ENCODE results near the gene INPP5J.

Gene INPP5J

GRCh38 chr22:31100762-31101525 is 21.8 kb upstream of the INPP5J start:
- H3K4me3 ChIP-seq (ENCODE audit: low read length) = no peak overlapping the region
- no peaks in the 10 kb centered on the region for H4K20me1 ChIP-seq (ENCODE audit: control insufficient read depth, insufficient read depth, low read depth, low read length)
- H3K79me2 ChIP-seq (ENCODE audit: control insufficient read depth, low read length) = no peaks in the 10 kb centered on the region
- TF ChIP-seq CTCF (IDR thresholded peaks at IDR 0.05; ENCODE audit: low read depth, low read length, poor library complexity, severe bottlenecking) = no peak
- TF ChIP-seq EZH2phosphoT487 (IDR thresholded peaks at IDR 0.05; ENCODE audit: borderline replicate concordance, low read length) = no peak
- no peaks in the 10 kb centered on the region for H3K4me1 ChIP-seq (ENCODE audit: control insufficient read depth, low read length)
- H3K27ac ChIP-seq (ENCODE audit: low read depth, low read length) = no peak overlapping the region
- no peaks in the 10 kb centered on the region for H3K36me3 ChIP-seq (ENCODE audit: control insufficient read depth, low read length)
- no peaks in the 10 kb centered on the region for H3K9me3 ChIP-seq (ENCODE audit: control insufficient read depth, insufficient read depth, low read length)
- no peak overlapping the region for H3K4me2 ChIP-seq (ENCODE audit: low read length)
- no peaks in the 10 kb centered on the region for H3F3A ChIP-seq (ENCODE audit: control insufficient read depth, insufficient read depth)
- no peaks in the 10 kb centered on the region for H3K9me2 ChIP-seq (replicated peaks; ENCODE audit: control insufficient read depth, low read length)
- H3K27me3 ChIP-seq (ENCODE audit: control insufficient read depth, low read length) = no peaks in the 10 kb centered on the region

GRCh38 chr22:31102441-31103081 is 20.2 kb upstream of the INPP5J start:
- Histone ChIP-seq H3K79me2 (ENCODE audit: control insufficient read depth, low read length) (no peaks in the 10 kb centered on the region), H3K4me3 (ENCODE audit: low read length) (no peak overlapping the region), H4K20me1 (ENCODE audit: control insufficient read depth, insufficient read depth, low read depth, low read length) (no peaks in the 10 kb centered on the region), H3K9me3 (ENCODE audit: control insufficient read depth, insufficient read depth, low read length) (no peaks in the 10 kb centered on the region), H3K4me1 (ENCODE audit: control insufficient read depth, low read length) (peaks cover 7% of the 10 kb centered on the region), H3K4me2 (ENCODE audit: low read length) (no peak overlapping the region), H3K9me2 (replicated peaks; ENCODE audit: control insufficient read depth, low read length) (no peaks in the 10 kb centered on the region), H3K36me3 (ENCODE audit: control insufficient read depth, low read length) (no peaks in the 10 kb centered on the region), H3K27me3 (ENCODE audit: control insufficient read depth, low read length) (0 out of 2 replicates have a peak, but pooled peaks cover 5% of the 10 kb centered on the region), H3F3A (ENCODE audit: control insufficient read depth, insufficient read depth) (no peaks in the 10 kb centered on the region), H3K27ac (ENCODE audit: low read depth, low read length) (no peak overlapping the region)
- no peak for TF ChIP-seq CTCF (IDR thresholded peaks at IDR 0.05; ENCODE audit: low read depth, low read length, poor library complexity, severe bottlenecking)
- no peak for TF ChIP-seq EZH2phosphoT487 (IDR thresholded peaks at IDR 0.05; ENCODE audit: borderline replicate concordance, low read length)

- no peaks in the 10 kb centered on the region for H3K79me2 ChIP-seq (ENCODE audit: control insufficient read depth, low read length)
- H4K20me1 ChIP-seq (ENCODE audit: control insufficient read depth, insufficient read depth, low read depth, low read length) = no peaks in the 10 kb centered on the region
- H3K4me2 ChIP-seq (ENCODE audit: low read length) = no peak overlapping the region
- no peak for TF ChIP-seq CTCF (IDR thresholded peaks at IDR 0.05; ENCODE audit: low read depth, low read length, poor library complexity, severe bottlenecking)
- no peak for TF ChIP-seq EZH2phosphoT487 (IDR thresholded peaks at IDR 0.05; ENCODE audit: borderline replicate concordance, low read length)
- H3K4me3 ChIP-seq (ENCODE audit: low read length) = no peak overlapping the region
- peaks cover 11% of the 10 kb centered on the region for H3K4me1 ChIP-seq (ENCODE audit: control insufficient read depth, low read length)
- H3K27ac ChIP-seq (ENCODE audit: low read depth, low read length) = no peak overlapping the region
- 0 out of 2 replicates have a peak, but pooled peaks cover 5% of the 10 kb centered on the region for H3K27me3 ChIP-seq (ENCODE audit: control insufficient read depth, low read length)
- no peaks in the 10 kb centered on the region for H3K9me3 ChIP-seq (ENCODE audit: control insufficient read depth, insufficient read depth, low read length)
- no peaks in the 10 kb centered on the region for H3K36me3 ChIP-seq (ENCODE audit: control insufficient read depth, low read length)
- no peaks in the 10 kb centered on the region for H3K9me2 ChIP-seq (replicated peaks; ENCODE audit: control insufficient read depth, low read length)
- no peaks in the 10 kb centered on the region for H3F3A ChIP-seq (ENCODE audit: control insufficient read depth, insufficient read depth)
Observed at GRCh38 chr22:31103111-31103510, 19.7 kb upstream of the INPP5J start.
